Hippocampal formation (tissue), 2 donors: ENCODE results near the gene PTPRM.

Source experiments
- DNase-seq, 2 donors: peaks; one replicate each; lab custom pipeline; 2025; lab: John Stamatoyannopoulos, UW

Gene PTPRM

GRCh38 chr18:8116341-8117005 is 549.4 kb downstream of the PTPRM start:
- DNase-seq: no peak

GRCh38 chr18:8117006-8117371 is 549.9 kb downstream of the PTPRM start:
- DNase-seq: no peak

- DNase-seq: no peak
These were observed 554.0 kb downstream of the PTPRM start for GRCh38 chr18:8121101-8121500.

- no peak for DNase-seq
These were observed 554.9 kb downstream of the PTPRM start for GRCh38 chr18:8121942-8122480.

GRCh38 chr18:8124232-8125146 is 557.4 kb downstream of the PTPRM start:
- no peak for DNase-seq

- no peak for DNase-seq
These were observed 563.0 kb downstream of the PTPRM start for GRCh38 chr18:8130096-8130495.

GRCh38 chr18:8133032-8133431 is 565.9 kb downstream of the PTPRM start:
- DNase-seq: no peak

GRCh38 chr18:8133888-8134287 is 566.8 kb downstream of the PTPRM start:
- no peak for DNase-seq

GRCh38 chr18:8139127-8139527 is 572.0 kb downstream of the PTPRM start:
- no peak for DNase-seq

- DNase-seq: peak in 1 of 2 donors; percentile 15
These were observed 572.8 kb downstream of the PTPRM start for GRCh38 chr18:8139891-8140406.

GRCh38 chr18:8140841-8141501 is 573.9 kb downstream of the PTPRM start:
- no peak for DNase-seq

GRCh38 chr18:8142131-8142711 is 575.1 kb downstream of the PTPRM start:
- no peak for DNase-seq

GRCh38 chr18:8142932-8143331 is 575.8 kb downstream of the PTPRM start:
- DNase-seq: no peak

GRCh38 chr18:8151181-8151580 is 584.1 kb downstream of the PTPRM start:
- DNase-seq: no peak

GRCh38 chr18:8153887-8154583 is 586.9 kb downstream of the PTPRM start:
- DNase-seq: no peak

- DNase-seq: no peak
These were observed 595.7 kb downstream of the PTPRM start for GRCh38 chr18:8162802-8163201.

GRCh38 chr18:8163286-8163959 is 596.3 kb downstream of the PTPRM start:
- DNase-seq: no peak

GRCh38 chr18:8165095-8165494 is 598.0 kb downstream of the PTPRM start:
- DNase-seq: no peak

GRCh38 chr18:8167026-8167425 is 599.9 kb downstream of the PTPRM start:
- no peak for DNase-seq

GRCh38 chr18:8167673-8168072 is 600.6 kb downstream of the PTPRM start:
- no peak for DNase-seq

- DNase-seq: no peak
These were observed 602.6 kb downstream of the PTPRM start for GRCh38 chr18:8169722-8170121.
